HG03280 (cell line): ENCODE measurements around the gene PPP2R5E.

Experiments used
- ATAC-seq: cut with Tn5 transposase; IDR thresholded peaks from one replicate; pipeline ENCODE4 v1.9.1; 2021; ENCODE audit warnings: mild to moderate bottlenecking, moderate library complexity; ENCODE audit not compliant: unreplicated experiment

Gene PPP2R5E

DNA sequence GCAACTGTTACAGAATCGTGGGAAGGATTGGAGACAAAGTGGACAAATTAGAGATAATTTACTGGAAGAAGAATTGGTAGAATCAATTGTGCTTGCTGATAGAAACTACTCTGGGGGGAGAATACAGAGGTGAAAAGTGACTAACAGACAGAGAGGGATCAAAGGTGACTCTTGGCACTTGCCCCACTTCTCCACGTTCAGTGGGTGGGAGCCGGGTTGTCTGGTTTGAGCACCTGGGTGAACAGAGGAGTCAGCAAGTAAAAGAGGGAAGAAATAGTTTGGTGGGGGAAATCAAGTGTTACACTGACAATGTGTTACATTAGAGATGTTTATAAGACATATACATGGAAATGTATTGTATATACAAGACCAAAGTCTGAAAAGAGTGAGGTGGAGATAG lies 69.1 kb downstream of the PPP2R5E start:
- ATAC-seq: no peak

DNA sequence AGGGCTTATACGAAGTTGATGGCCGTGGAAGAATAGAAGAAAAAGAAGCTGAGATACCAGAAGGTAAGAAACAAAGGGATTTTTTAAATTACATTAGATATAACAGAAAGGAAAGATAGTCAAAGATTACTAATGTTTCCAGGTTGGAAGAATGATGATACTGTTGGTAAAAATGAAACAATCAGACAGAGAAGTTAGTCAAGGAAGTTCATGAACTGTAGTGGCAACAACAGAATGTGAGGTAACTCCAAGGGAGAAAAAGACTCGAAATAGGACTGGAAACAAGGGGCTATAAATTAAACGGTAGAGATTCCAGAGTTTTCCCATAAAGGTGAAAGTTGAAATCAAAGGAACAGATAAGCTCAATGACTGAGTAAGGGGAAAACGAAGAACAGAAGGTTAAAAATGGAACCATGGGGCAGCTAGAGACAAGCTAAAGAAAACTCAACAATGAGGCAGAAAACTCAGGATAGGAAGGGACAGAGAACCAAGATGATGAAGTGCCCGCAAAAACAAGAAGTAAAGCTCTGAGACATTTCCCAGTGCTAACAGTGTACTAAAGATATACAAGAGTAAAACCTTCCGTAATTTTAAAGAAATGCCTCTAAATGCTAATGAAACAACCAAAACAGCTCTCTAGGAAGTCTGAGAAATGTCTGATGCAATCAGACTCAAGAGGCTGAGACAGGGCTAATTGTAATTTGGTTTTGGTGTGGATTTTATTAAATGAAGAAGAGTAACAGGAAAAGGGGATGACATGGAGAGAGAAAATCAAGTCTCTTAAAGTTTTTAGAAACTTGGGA lies 70.0 kb downstream of the PPP2R5E start:
- no peak for ATAC-seq

DNA sequence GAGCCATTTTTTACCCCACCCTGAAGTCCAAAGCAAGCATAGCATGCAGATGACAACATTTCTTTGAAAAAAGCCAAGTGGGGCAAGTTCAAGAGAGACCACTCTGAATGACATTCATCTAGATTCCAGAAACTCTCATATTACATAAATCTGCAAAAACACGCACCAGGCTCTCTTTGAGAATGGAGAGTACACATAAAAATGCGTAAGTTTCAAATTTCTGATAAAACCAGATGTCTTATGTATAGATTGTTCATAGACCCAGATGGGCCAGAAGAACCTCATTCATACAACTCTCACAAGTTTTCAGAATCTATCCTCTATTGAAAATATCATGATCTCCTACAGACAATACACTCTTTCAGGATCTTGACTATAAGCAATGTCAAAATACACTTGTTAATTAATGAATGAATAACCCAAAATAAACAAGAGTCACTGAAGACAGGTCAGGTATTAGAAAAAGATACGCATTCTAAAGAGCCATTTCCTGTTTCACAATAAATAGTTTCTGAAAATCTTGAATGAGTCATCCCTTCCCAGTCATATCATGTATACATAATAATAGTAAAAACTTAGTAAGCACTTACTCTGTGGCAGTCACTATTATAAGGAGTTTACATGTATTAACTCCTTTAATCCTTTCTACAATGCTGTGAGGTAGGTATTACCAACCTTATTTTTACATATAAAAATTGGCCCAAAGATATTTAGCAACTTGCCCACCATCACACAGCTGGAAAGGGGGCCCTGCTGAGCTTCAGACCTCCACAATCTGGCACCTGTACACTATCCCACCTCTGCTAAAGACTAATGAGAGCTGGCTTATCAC lies 72.0 kb downstream of the PPP2R5E start:
- ATAC-seq: peak; percentile 90

DNA sequence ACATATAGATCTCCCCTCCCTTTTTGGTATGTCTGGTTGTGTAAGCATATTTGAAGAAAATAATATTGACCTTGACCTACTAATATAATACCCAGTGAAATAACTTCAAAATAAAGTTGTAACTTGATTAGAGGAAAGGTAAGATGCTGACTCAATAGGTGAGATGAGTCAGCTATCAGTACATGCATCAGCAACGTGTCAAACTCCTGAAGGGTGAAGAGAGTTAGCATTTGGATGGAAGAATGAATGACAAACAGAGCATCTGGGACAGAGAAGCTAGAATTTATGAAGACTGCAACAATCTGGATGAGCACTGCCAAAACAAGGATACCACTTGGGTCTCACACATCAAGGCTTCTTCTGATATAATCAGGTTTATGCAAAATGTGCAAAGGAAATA lies 74.9 kb downstream of the PPP2R5E start:
- no peak for ATAC-seq

DNA sequence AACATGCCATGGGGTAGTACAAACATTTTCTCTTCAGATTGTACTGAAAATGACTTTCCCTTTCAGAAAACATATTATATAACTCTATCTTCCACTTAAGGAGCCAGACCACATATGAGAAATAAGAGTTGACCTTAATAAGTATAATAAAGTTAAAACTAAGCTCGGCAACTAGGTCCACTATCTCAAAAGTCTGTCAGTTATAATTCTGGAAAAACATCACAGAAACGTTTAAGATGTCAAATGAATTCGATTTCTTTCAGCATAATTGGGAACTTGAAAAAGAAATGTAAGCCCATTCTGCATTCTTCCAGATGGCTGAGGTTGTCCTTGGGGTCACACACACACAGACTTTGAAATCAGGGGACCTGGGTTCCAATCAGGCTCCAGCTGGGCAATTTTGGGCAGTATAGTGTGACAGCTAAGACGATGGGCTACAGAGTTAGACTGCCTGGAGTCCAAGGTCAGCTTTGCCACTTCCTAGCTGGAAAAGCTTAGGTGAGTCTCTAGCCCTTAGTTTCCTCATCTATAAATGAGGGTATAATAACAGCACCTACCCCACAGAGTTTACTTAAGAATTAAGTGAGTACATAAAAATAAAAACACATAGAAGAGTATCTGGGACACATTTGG lies 75.6 kb downstream of the PPP2R5E start:
- no peak for ATAC-seq

DNA sequence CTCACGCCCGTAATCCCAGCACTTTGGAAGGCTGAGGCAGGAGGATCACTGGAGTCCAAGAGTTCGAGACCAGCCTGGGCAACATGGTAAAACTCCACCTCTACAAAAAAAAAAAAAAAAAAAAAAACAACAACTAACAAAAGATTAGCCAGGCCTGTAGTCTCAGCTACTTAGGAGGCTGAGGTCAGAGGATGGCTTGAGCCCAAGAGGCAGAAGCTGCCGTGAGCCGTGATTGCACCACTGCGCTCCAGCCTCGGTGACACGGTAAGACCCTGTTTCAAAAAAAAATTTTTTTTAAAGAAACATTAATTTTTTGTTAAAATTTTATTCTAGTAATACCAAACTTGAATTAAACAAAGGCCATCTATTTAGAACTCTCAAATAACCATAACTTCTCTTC lies 77.8 kb downstream of the PPP2R5E start:
- no peak for ATAC-seq

DNA sequence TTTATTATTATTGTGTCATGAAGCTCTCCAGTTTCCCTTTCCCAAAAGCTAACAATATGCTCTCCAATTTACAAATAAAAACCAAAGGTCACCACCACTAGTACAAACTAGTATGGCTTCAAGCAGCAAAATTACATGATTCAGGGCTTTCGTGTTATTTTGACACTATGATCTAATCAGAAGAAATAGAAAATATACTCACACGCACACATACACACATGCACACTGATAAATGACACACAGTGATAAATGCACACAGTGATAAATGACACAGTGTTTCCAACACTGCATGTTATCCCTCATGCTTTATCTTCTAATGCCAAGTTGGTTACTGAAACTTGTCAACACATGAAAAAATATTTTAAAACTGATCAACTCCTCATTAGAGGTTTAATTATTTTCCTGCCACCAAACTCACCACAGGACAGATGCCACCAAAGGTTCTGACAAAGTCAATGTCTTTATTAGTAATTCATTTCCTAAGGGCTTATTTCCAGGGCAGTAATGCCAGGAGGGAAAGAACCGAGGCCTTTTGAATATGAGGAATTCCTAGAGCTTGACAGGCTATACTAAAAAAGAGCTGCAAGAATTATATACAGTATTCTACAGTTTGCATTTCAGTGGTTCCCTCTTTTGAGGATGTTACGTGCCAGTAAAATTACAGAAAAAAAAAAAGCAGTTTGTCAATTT lies 82.4 kb downstream of the PPP2R5E start:
- ATAC-seq: no peak

DNA sequence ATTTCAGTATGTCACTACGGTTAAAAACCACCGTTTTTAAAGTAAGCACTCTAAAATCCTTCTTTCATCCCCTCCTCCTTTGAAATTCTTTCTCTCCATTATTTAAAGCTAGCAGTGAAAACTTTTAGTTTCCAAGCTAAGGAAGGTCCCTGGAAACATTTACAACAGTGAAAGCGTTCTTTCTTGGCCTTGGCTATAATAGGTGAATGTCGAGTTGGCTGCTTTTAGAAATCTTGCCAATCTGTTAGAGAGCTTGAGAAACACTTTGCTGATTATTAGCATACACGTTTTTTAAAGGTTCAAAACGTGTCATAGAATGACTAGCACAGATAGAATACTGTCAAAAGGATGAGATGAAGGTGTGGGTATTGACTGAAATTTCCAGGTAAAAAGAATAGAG lies 83.4 kb downstream of the PPP2R5E start:
- ATAC-seq: no peak

DNA sequence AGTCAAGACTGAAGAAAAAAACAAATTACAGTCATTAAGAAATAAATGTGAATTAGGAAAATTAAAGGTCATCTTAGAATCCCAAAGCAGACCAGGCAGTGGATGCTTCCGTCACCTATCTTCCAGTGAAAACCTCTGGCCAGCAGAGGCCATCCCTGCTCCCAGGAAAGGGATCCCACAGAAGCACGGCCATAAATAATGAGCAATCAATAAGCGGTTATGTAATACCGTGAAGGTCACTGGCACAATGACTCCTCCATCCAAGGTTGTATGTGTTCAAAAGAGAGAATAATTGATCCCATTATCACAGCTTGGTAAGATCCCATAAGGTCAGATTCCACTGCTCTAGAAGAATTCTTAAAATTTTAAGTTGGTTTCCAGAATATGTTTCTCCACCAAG lies 85.7 kb downstream of the PPP2R5E start:
- ATAC-seq: no peak

DNA sequence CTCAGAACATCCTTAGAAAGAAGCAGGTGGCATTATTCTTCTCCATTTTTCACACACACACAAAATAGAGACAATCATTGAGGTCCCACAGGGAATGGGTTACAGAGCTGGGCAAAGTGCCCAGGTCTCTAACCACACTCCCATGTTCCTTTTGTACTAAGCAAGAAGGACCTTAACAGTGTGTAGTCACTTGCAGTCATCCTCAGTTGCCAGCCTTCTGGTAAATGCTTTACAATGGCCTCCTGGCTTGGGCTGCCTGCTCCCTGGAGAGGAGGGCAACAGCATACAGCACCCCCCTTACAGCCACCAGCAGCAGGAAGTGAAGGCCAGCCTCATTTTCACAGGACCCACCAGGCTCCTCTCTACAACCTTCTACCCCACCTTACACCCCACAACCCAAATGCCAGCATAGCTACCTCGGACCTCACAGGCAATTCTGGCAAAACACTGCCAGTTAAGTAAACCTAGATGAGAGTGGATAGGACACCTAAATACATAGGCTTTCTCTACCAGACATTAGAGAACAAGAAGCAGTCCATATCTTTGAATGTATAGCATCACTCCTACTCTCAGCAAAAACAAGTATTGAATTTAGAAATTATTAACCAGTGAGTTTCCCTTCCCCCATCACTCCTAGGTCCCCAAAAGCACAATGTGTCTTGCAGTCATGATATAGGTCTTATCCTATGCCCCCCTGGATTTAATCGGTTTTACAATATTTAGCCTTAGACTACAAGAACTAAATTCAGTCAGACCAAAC lies 88.1 kb downstream of the PPP2R5E start:
- no peak for ATAC-seq

DNA sequence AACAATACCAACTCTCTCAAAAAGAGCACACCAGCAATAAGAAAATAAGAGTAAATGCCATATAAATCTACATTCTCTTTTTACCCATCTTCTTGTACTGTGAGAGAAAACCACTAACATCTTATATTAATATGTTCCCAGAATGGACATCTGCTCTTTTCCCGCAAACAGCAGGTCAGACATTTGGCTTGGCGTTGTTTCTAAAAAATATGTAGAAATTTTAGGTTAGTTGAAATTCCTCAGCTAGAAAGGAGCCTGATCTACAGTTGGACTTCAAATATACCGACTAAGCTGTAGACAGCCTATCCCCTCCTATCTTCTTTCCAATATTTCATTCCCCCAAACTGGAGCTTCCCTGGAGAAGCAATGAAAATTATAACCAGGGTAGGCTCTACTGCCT lies 88.7 kb downstream of the PPP2R5E start:
- no peak for ATAC-seq

DNA sequence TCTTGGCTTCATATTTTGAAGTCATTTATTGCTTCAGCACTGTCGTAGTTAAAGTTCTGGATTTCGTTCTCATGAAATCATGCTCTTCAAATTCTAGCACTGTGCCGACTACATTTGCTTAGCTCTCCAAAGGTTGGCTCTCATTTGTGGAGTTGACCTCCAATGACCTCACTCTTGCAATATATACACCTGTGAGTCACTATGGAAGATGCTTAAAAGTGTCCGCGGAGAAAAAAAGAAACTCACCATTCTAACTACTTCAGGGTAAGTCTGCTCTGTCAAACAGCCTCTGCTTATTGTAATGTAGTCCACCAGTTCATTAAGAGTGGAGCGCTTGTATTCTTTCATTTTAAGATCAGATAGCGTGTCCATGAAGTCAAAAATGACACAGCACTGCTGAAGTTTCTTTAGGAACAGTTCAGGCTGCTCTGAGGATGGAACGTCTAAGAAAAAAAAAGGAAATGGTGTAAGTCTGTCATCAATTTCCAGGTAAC lies 89.7 kb downstream of the PPP2R5E start:
- no peak for ATAC-seq

DNA sequence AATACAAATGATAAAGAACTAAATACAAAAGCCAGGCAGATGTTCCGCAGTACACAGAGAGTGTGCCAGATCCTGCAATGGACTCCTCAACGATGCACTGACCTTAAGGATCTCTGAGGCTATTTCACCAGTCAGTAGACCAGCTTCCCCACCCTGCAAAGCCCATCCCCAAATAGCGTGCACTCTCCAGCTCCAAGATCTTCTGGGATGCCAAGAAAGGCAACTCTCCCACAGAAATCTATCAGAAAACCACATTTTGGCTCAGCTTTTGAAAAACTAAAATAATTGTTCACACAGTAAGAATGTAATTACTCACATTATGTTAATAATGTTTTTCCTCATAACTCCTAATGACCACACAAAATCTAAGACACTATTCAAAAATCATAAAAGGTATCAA lies 90.4 kb downstream of the PPP2R5E start:
- no peak for ATAC-seq

DNA sequence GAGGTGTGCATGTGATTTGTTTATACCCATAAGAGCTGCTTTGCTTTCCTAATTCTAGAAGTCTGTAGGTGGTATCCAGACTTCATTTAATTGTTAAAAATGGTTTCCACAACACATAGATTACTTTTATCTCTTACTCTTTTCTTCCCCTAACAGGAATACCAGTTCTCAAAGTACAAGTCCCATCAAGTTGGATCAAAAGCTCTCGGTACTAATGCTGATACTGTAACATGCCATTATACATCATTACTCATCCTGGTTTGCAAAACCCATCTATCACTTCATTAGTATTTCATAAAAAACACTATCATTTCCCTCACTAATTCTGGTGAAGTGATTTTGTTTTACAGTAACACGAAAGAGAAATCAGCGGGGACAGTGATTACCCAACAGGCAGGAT lies 94.3 kb downstream of the PPP2R5E start:
- ATAC-seq: no peak

DNA sequence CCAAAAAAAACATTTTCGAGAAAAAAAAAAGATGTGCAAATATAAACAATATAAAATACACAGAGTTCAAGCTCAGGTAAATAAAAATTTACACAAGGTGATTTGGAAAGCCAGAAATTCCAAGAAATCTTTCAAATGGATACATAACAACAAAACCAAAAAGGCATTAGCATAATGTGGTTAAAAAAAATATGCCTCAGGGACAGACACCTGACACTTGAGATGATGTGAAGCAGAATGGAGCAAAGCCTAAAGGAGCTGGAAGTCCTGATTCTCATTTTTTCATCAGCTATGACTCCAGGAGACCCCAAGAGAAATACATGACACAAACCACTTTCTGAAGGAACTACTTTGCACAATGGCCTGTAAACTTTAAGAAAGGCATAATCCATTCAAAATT lies 98.6 kb downstream of the PPP2R5E start:
- no peak for ATAC-seq

DNA sequence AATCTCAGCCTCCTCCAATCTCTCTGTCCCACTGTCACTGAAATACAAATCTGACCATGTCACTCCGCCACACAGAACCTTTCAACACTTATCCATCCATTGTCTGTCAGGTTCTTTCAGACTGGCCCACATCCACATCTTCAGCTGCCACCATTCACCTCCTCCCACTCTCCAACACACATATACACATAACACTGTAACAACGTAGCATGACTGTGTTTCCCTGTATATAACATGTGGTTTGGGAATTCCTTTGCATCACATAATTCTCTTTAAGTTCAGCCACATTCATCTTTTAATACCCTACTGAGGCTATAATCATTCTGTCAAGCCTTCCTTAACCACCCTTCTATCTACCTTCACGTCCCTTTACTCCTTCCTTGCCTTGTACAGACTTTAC lies 99.2 kb downstream of the PPP2R5E start:
- no peak for ATAC-seq

DNA sequence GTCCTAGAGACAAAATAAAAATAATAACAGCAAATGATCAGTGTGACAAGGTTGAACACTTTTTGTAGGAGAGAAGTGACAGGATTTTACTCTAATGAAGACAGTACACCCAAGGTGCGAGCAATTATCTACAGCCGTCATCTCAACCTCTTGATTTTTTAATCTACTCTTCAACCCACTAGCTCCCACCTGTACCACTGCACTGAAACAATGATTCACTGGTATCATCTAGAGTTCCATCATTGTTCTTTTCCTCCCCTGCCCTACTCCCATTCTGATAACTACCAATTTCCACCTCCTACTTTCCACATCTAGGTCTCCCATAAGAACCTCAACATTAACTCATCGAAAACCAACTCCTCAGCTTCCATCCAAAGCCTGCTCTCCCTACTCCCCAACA lies 99.8 kb downstream of the PPP2R5E start:
- no peak for ATAC-seq

DNA sequence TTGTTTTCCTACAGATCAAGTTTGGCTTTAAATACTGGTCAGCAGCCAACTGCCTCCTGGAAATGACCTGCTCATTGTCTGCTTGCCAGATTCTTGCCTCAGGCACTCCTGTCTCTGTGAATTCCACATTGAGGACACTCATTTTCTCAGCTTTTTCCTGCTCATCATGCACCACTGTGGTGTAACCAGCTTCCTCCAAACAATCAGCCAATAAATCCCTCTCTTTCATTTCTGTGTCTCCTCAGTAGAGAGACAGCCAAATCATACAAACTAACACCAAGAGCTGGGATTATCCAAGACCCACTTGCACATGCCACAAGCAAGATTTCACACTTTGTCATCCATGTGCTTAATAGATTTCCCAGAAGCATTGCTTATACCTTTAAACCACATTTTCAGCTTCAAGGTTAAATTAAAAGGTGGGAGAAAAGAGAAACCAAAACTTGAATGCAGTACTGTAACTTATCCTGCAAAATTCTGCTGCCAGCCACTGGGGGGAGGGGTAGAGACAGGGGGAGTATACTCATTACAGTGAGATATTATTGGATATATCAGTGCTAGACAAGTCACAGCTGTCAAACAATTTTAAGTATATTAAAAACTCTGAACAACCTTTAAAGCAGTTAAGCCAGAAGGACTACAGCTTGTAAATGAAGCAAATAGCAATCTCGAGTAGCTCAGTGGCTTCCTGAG lies 105.0 kb downstream of the PPP2R5E start:
- ATAC-seq: no peak

DNA sequence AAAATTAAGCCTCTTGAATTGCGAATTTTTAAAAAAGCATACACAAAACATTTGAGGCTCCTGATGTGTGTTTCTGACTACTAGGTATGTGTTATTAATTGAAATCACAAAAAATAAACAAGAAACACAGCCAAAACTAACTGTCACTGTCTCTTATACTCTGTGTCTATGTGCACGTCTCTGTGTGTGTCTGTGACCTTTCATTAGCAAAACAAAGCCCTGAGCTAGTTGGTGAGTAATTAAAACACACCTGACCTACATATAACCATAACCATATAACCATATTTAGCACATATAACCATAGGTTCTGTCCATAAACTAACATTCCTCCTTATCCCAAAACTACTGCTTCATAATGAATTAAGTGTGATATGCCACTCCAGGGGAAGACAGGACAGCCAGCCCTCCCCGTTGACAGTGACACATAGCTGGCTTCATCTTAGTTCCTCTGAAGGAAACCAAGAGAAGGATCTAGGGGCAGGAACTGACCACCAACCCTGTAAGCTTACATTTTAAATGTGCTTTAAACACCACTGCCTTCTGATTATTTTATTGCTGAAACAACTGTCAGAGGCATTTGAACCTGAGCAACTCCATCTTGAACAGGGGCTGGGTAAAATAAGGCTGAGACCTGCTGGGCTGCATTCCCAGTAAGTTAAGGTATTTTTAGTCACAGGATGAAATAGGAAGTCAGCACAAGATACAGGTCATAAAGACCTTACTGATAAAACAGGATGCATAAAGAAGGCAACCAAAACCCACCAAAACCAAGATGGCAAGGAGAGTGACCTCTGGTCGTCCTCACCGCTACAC lies 106.7 kb downstream of the PPP2R5E start:
- ATAC-seq: no peak
